ENCODE results near the gene TNNT3. TPM values are rescaled to one million over a fixed set of nuclear protein-coding genes. Genes with fewer than 3 reads are reported as not detected.
"Not testable (repeated sequence)": the region's sequence is repeated elsewhere in the genome, so short reads cannot be mapped to it uniquely, and the experiment has no call there.

The TNNT3 gene
- total RNA-seq, 4 donors from 2014 or later: 4.6 to 21.3 (median 14.4) TPM

- DNase-seq (ENCODE audit: low spot score): no peak
These were observed 35.2 kb upstream of the TNNT3 start for GRCh38 chr11:1884303-1884700.

GRCh38 chr11:1886551-1886950 lies 33.0 kb upstream of the TNNT3 start:
- DNase-seq (ENCODE audit: low spot score); ATAC-seq (ENCODE audit: low FRiP score): not testable (repeated sequence)

More at GRCh38 chr11:1884303-1884700, 35.2 kb upstream of the TNNT3 start:
- no peak for ATAC-seq (ENCODE audit: low FRiP score)
- TF ChIP-seq CTCF (IDR thresholded peaks at IDR 0.05): no peak

- TF ChIP-seq CTCF (IDR thresholded peaks at IDR 0.05): no peak
- DNase-seq (ENCODE audit: low spot score): no peak
- ATAC-seq (ENCODE audit: low FRiP score): no peak
These were observed 31.8 kb upstream of the TNNT3 start for GRCh38 chr11:1887451-1888346.

GRCh38 chr11:1888347-1888753 lies 31.2 kb upstream of the TNNT3 start:
- ATAC-seq (ENCODE audit: low FRiP score) (no peak), DNase-seq (ENCODE audit: low spot score) (no peak)
- no peak for TF ChIP-seq CTCF (IDR thresholded peaks at IDR 0.05)

GRCh38 chr11:1888811-1889210 lies 30.7 kb upstream of the TNNT3 start:
- TF ChIP-seq CTCF (IDR thresholded peaks at IDR 0.05): no peak
- DNase-seq (ENCODE audit: low spot score) (no peak), ATAC-seq (ENCODE audit: low FRiP score) (no peak)

- ATAC-seq (ENCODE audit: low FRiP score) (no peak), DNase-seq (ENCODE audit: low spot score) (no peak)
- no peak for TF ChIP-seq CTCF (IDR thresholded peaks at IDR 0.05)
These were observed 30.1 kb upstream of the TNNT3 start for GRCh38 chr11:1889224-1889930.

GRCh38 chr11:1889941-1890855 lies 29.3 kb upstream of the TNNT3 start:
- DNase-seq (ENCODE audit: low spot score) (no peak), ATAC-seq (ENCODE audit: low FRiP score) (no peak)
- TF ChIP-seq CTCF (IDR thresholded peaks at IDR 0.05): no peak

Data from omental fat pad (tissue), 4 donors.